ENCODE measurements around the gene PPFIA3. TPM values are rescaled to one million over a fixed set of nuclear protein-coding genes. Genes with fewer than 3 reads are reported as not detected.
A peak's percentile ranks its signal among the peaks of the same experiment; 100 is the strongest.

PPFIA3 gene
- total RNA-seq, 1 experiment from 2014 or later = 8.3 TPM

- Histone ChIP-seq H3K27ac (no peak overlapping the region), H2AFZ (no peak overlapping the region), H3K27me3 (ENCODE audit: insufficient read depth, low read depth) (no peaks in the 10 kb centered on the region), H3F3A (ENCODE audit: insufficient read depth, low read depth) (no peaks in the 10 kb centered on the region; the same call in 1 of the 2 replicates), H3K4me3 (no peak overlapping the region), H3K9me2 (ENCODE audit: insufficient read depth) (no peaks in the 10 kb centered on the region), H3K79me2 (ENCODE audit: low read depth) (peaks cover 10% of the 10 kb centered on the region), H4K20me1 (ENCODE audit: insufficient read depth) (peaks cover 7% of the 10 kb centered on the region), H3K9me3 (ENCODE audit: insufficient read depth, low read depth) (no peaks in the 10 kb centered on the region), H3K36me3 (ENCODE audit: low read depth) (no peaks in the 10 kb centered on the region; the same call in 1 of the 2 replicates), H3K4me2 (no peak overlapping the region), H3K4me1 (replicated peaks; ENCODE audit: insufficient read depth) (no peaks in the 10 kb centered on the region)
- intact Hi-C loops (cut with micrococcal nuclease; ENCODE audit: unreplicated experiment) = no loop called here
- ChIA-PET POLR2A (ENCODE audit: unreplicated experiment) (no interaction called here), CTCF (no interaction called here)
- no TSS peak for BruUV-seq (replicated peaks)
- TF ChIP-seq EZH2 (IDR thresholded peaks at IDR 0.05; ENCODE audit: low read depth) (no peak), CTCF (conservative IDR thresholded peaks at IDR 0.05) (no peak)
- no peak for DNase-seq
These were observed 38.1 kb upstream of the PPFIA3 start for GRCh38 chr19:49081273-49081672.

DNA sequence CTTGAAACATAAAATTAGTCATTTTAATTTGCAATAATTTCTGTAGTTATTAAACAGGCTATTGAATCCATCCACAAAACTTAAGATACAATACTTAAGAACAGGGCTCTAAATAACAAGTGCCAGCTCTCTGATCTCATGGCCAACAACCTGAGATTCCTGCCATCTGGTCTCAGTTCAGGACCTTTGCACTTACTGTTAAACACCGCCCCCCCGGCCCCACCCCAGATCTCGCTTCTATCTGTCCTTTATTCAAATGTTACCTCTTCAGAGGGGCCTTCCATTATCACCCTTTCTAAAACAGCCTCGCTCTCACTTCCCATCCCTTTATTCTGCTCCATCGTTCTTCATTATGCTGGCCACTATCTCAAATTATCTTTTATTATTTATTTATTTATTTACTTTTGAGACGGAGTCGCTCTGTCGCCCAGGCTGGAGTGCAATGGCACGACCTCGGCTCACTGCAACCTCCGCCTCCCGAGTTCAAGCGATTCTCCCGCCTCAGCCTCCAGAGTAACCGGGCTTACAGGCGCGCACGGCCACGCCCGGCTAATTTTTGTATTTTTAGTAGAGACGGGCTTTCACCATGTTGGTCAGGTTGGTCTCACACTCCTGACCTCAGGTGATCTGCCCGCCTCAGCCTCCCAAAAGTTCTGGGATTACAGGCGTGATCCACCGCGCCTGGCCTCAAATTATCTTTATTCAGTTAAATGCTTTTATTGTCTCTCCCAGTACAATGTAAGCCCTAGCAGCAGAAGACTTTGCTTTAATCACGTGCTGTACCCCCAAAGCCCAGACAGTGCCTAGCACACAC lies 34.9 kb upstream of the PPFIA3 start:
- TSS peak; percentile 96 for BruUV-seq (replicated peaks)
- H3K4me2 ChIP-seq = peak overlapping the region; percentile 78
- peaks cover 15% of the 10 kb centered on the region for H3K4me1 ChIP-seq (replicated peaks; ENCODE audit: insufficient read depth)
- H3F3A ChIP-seq (ENCODE audit: insufficient read depth, low read depth) = peaks cover 12% of the 10 kb centered on the region; the same call in 1 of the 2 replicates
- 0 out of 2 replicates have a peak overlapping the region, but pooled peaks have one; percentile 14 for H3K27ac ChIP-seq
- H4K20me1 ChIP-seq (ENCODE audit: insufficient read depth) = peaks cover 38% of the 10 kb centered on the region
- ChIA-PET POLR2A (ENCODE audit: unreplicated experiment) (no interaction called here), CTCF (no interaction called here)
- DNase-seq = no peak
- H3K79me2 ChIP-seq (ENCODE audit: low read depth) = peaks cover 42% of the 10 kb centered on the region
- H3K36me3 ChIP-seq (ENCODE audit: low read depth) = peaks cover 16% of the 10 kb centered on the region
- no peaks in the 10 kb centered on the region for H3K9me3 ChIP-seq (ENCODE audit: insufficient read depth, low read depth)
- peak overlapping the region; percentile 90 for H2AFZ ChIP-seq
- TF ChIP-seq EZH2 (IDR thresholded peaks at IDR 0.05; ENCODE audit: low read depth) (no peak), CTCF (conservative IDR thresholded peaks at IDR 0.05) (no peak)
- no peaks in the 10 kb centered on the region for H3K27me3 ChIP-seq (ENCODE audit: insufficient read depth, low read depth)
- intact Hi-C loops (cut with micrococcal nuclease; ENCODE audit: unreplicated experiment) = no loop called here
- peak overlapping the region; percentile 77 for H3K4me3 ChIP-seq
- H3K9me2 ChIP-seq (ENCODE audit: insufficient read depth) = no peaks in the 10 kb centered on the region

GRCh38 chr19:49085020-49085867 lies 34.1 kb upstream of the PPFIA3 start, which contains the start of gene SNRNP70:
Gene SNRNP70 (plus strand): TSS chr19:49085451. CDS start chr19:49086415, 964 bp downstream.
- H3K4me3 ChIP-seq = peak within 1 kb of the TSS; percentile 77
- ChIA-PET CTCF (no interaction called here), POLR2A (ENCODE audit: unreplicated experiment) (no interaction called here)
- TF ChIP-seq EZH2 (IDR thresholded peaks at IDR 0.05; ENCODE audit: low read depth) = no peak
- 0 out of 2 replicates have a peak, but pooled peaks have one; percentile 27 for TF ChIP-seq CTCF (conservative IDR thresholded peaks at IDR 0.05)
- no peaks in the 10 kb centered on the region for H3K9me2 ChIP-seq (ENCODE audit: insufficient read depth)
- no TSS peak for BruUV-seq (replicated peaks)
- peak within 1 kb of the TSS; percentile 90 for H2AFZ ChIP-seq
- H3K36me3 ChIP-seq (ENCODE audit: low read depth) = peaks cover 25% of the 10 kb centered on the region
- peak; percentile 97 to 100 for DNase-seq
- intact Hi-C loops (cut with micrococcal nuclease; ENCODE audit: unreplicated experiment) = no loop called here
- peaks cover 47% of the 10 kb centered on the region for H4K20me1 ChIP-seq (ENCODE audit: insufficient read depth)
- H3K4me2 ChIP-seq = peak within 1 kb of the TSS; percentile 100
- peaks cover 50% of the 10 kb centered on the region for H3K79me2 ChIP-seq (ENCODE audit: low read depth)
- H3K27ac ChIP-seq = peak within 1 kb of the TSS; percentile 41
- peaks cover 15% of the 10 kb centered on the region for H3K4me1 ChIP-seq (replicated peaks; ENCODE audit: insufficient read depth)
- H3K27me3 ChIP-seq (ENCODE audit: insufficient read depth, low read depth) = no peaks in the 10 kb centered on the region
- H3K9me3 ChIP-seq (ENCODE audit: insufficient read depth, low read depth) = no peaks in the 10 kb centered on the region
- H3F3A ChIP-seq (ENCODE audit: insufficient read depth, low read depth) = peaks cover 14% of the 10 kb centered on the region; the same call in 1 of the 2 replicates
